ENCODE results near the gene CLIP1. TPM values are rescaled to one million over a fixed set of nuclear protein-coding genes. Genes with fewer than 3 reads are reported as not detected.
"Not testable (repeated sequence)": the region's sequence is repeated elsewhere in the genome, so short reads cannot be mapped to it uniquely, and the experiment has no call there.

Gene CLIP1
- 11.2 and 15.3 TPM in 2 replicates for total RNA-seq (2014; rRNA removed; shearing (Covaris generic))
- total RNA-seq (2022) = 25.6 and 26.2 TPM in 2 replicates
- Bru-seq, nascent RNA = percentile 57 among the genes with signal in this experiment
- BruChase-seq, experiment 1, labeled RNA remaining after a 6-hour chase = percentile 56 among the genes with signal in this experiment
- percentile 57 among the genes with signal in this experiment for BruChase-seq, experiment 2, labeled RNA remaining after a 2-hour chase
- long read RNA-seq, full-length matches to known transcripts = 12 of 30 reads
- long read RNA-seq, partial matches to known transcripts = 4 of 30 reads
- long read RNA-seq, other reads (novel, unspliced or antisense) = 14 of 30 reads

DNA sequence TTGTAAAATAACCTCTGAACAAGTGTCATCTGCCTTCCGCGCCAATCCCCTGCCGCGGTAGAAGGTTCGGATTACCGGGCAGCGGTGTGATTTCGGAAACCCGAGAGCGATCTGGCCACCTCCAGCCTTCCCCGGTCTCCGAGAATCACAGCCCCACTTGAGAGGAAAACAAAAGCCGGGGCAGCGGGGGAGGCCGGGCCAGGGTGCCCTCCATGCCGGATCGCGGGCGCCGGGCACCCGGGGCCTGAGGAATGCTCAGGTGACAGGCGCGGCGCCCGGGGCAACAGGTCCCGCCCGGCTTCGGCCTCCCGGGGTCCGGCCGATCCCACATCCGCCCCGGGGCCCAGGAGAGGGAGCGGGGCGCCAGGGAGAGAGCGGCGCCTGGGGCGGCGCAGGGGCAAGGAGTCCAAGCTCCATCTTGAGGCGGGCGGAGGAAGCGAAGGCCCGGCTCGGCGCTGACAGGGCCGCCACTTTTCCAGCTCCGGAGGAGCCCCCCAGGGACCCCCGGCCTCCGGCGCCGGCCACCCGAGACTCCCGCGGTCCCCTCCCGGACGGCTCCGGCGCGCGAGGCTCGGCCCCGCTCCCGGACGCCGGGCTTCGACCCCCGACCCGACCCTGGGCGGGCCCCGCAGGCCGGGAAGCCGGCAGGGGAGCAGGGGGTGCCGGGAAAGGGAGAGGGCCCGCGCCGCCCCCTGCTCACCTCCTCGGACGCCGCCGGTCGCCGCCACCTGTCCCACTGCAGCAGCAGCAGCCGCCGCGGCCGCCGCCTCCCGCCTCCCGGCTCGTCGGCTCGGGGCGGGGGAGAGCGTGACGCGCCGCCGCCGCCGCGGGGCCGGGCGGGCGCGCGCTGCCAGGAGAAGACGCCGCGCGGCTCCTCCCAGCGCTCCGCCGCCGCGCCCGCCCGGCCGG is at the start of gene CLIP1:
TSS of gene CLIP1 (minus strand) at position 849 of the 909 bp plus-strand sequence. CDS start 42,217 bp downstream, outside the sequence.
- DNase-seq (ENCODE audit: low spot score) = peak; percentile 75
- H3K9me2 ChIP-seq (ENCODE audit: insufficient read depth, low read length) = no peaks in the 10 kb centered on the region
- peak within 1 kb of the TSS; percentile 83 for H2AFZ ChIP-seq (ENCODE audit: low read length)
- H3K4me1 ChIP-seq (ENCODE audit: insufficient read depth, low read length, poor library complexity, severe bottlenecking) = peaks cover 27% of the 10 kb centered on the region
- no peaks in the 10 kb centered on the region for H3K36me3 ChIP-seq (ENCODE audit: insufficient read depth, low read length)
- intact Hi-C loops (cut with micrococcal nuclease; ENCODE audit: unreplicated experiment) = no loop called here
- no TSS peak for BruUV-seq (replicated peaks)
- ChIA-PET POLR2A (interaction anchor here (0.6 to 1.2 kb wide), 3 partner anchors 9 to 41 kb away, joined by 3 to 5 read pairs (median 3); no protein-coding TSS in a partner anchor), CTCF (ENCODE audit: unreplicated experiment) (no interaction called here)
- TF ChIP-seq, protein P1, sequence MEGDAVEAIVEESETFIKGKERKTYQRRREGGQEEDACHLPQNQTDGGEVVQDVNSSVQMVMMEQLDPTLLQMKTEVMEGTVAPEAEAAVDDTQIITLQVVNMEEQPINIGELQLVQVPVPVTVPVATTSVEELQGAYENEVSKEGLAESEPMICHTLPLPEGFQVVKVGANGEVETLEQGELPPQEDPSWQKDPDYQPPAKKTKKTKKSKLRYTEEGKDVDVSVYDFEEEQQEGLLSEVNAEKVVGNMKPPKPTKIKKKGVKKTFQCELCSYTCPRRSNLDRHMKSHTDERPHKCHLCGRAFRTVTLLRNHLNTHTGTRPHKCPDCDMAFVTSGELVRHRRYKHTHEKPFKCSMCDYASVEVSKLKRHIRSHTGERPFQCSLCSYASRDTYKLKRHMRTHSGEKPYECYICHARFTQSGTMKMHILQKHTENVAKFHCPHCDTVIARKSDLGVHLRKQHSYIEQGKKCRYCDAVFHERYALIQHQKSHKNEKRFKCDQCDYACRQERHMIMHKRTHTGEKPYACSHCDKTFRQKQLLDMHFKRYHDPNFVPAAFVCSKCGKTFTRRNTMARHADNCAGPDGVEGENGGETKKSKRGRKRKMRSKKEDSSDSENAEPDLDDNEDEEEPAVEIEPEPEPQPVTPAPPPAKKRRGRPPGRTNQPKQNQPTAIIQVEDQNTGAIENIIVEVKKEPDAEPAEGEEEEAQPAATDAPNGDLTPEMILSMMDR (conservative IDR thresholded peaks at IDR 0.05; ENCODE audit: low read length) = peak; percentile 64
- TF ChIP-seq EZH2phosphoT487 (IDR thresholded peaks at IDR 0.05; ENCODE audit: borderline replicate concordance, low read depth, low read length) = no peak
- no peaks in the 10 kb centered on the region for H4K20me1 ChIP-seq (ENCODE audit: insufficient read depth, low read length)
- peak within 1 kb of the TSS; percentile 85 for H3K4me2 ChIP-seq (ENCODE audit: low read length)
- H3K9me3 ChIP-seq (ENCODE audit: low read length) = no peaks in the 10 kb centered on the region
- H3K4me3 ChIP-seq (ENCODE audit: low read depth, low read length, poor library complexity, severe bottlenecking) = peak within 1 kb of the TSS; percentile 85
- peaks cover 16% of the 10 kb centered on the region; the same call in 1 of the 2 replicates for H3K79me2 ChIP-seq (ENCODE audit: insufficient read depth, low read depth, low read length)
- peak within 1 kb of the TSS; percentile 36 for H3K27ac ChIP-seq (ENCODE audit: low read depth, low read length, poor library complexity, severe bottlenecking)

DNA sequence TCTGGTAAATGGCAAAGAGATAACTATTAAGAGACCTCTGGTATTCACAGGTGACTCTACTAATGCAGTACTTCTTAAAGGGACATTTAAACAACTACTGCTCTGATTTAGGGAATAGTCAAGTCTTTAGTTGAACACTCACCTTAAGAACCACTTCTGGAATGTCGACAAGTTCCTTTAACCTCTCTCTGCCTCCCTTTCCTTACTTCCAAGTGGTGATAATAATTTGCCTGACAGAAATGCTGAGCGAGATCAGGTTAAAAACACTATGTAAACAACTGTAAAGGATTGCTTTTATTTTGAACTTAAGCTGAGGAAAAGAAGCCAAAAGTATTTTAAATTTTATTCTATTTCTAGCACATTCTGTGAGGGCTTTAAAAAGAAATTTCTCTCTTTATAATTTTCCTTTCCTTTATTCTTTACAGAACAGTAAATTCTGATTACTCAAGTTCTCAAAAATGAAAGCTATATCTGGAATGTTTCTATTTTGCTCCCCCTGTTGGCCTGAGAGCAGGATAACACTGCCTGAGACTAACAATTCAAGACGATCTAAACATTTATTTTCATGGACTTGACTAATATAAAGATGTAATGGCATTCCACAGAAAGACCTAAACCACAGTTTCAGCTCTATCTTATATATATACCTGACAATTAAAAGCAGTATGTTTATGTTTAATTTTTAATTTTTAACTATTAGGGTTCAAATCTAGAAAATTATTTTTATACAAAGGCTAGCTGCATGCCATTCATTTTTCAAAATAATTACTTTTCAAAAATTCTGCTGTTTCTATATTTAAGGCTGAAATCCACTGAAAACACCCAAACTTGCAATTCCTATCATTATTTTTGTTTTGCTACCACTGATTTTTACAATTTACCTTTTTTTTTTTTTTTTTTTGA is 49.1 kb upstream of the CLIP1 start:
- no peaks in the 10 kb centered on the region for H3K9me3 ChIP-seq (ENCODE audit: low read length)
- no peak overlapping the region for H3K27ac ChIP-seq (ENCODE audit: low read depth, low read length, poor library complexity, severe bottlenecking)
- intact Hi-C loops (cut with micrococcal nuclease; ENCODE audit: unreplicated experiment) = loop anchor here (1.0 to 5.0 kb wide), 2 partner anchors 72 to 134 kb away; no protein-coding TSS in a partner anchor
- H3K4me2 ChIP-seq (ENCODE audit: low read length) = no peak overlapping the region
- H2AFZ ChIP-seq (ENCODE audit: low read length) = no peak overlapping the region
- DNase-seq (ENCODE audit: low spot score) = peak; percentile 68
- TF ChIP-seq EZH2phosphoT487 (IDR thresholded peaks at IDR 0.05; ENCODE audit: borderline replicate concordance, low read depth, low read length) = no peak
- TF ChIP-seq, protein P1 (conservative IDR thresholded peaks at IDR 0.05; ENCODE audit: low read length) = peak; percentile 97
- H3K9me2 ChIP-seq (ENCODE audit: insufficient read depth, low read length) = no peaks in the 10 kb centered on the region
- H3K4me3 ChIP-seq (ENCODE audit: low read depth, low read length, poor library complexity, severe bottlenecking) = no peak overlapping the region
- ChIA-PET CTCF (ENCODE audit: unreplicated experiment) (interaction anchor here (1.8 kb wide), 1 partner anchor 72 kb away, joined by 9 read pairs; no protein-coding TSS in a partner anchor), POLR2A (interaction anchor here (0.5 to 1.4 kb wide), 6 partner anchors 9 to 155 kb away, joined by 3 to 6 read pairs (median 5); no protein-coding TSS in a partner anchor)
- H3K79me2 ChIP-seq (ENCODE audit: insufficient read depth, low read depth, low read length) = peaks cover 5% of the 10 kb centered on the region; the same call in 1 of the 2 replicates
- BruUV-seq (replicated peaks) = no TSS peak
- H4K20me1 ChIP-seq (ENCODE audit: insufficient read depth, low read length) = no peaks in the 10 kb centered on the region; the same call in 1 of the 2 replicates
- peaks cover 61% of the 10 kb centered on the region for H3K36me3 ChIP-seq (ENCODE audit: insufficient read depth, low read length)
- H3K4me1 ChIP-seq (ENCODE audit: insufficient read depth, low read length, poor library complexity, severe bottlenecking) = no peaks in the 10 kb centered on the region

DNA sequence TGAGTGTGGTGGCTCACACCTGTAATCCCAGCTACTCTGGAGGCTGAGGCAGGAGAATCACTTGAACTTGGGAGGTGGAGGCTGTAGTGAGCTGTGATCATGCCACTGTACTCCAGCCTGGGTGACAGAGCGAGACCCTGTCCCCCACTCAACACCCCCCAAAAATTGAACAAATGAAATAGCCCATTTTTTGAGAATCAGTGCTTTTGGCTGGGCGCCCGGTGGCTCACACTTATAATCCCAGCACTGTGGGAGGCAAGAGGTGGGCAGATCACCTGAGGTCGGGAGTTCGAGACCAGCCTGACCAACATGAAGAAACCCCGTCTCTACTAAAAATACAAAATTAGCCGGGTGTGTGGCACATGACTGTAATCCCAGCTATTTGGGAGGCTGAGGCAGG is 48.1 kb upstream of the CLIP1 start:
- peaks cover 51% of the 10 kb centered on the region for H3K36me3 ChIP-seq (ENCODE audit: insufficient read depth, low read length)
- H3K9me3 ChIP-seq (ENCODE audit: low read length); H3K4me2 ChIP-seq (ENCODE audit: low read length); BruUV-seq (replicated peaks); H2AFZ ChIP-seq (ENCODE audit: low read length); H3K4me3 ChIP-seq (ENCODE audit: low read depth, low read length, poor library complexity, severe bottlenecking); H3K9me2 ChIP-seq (ENCODE audit: insufficient read depth, low read length); H3K27ac ChIP-seq (ENCODE audit: low read depth, low read length, poor library complexity, severe bottlenecking); H3K79me2 ChIP-seq (ENCODE audit: insufficient read depth, low read depth, low read length); DNase-seq (ENCODE audit: low spot score); H3K4me1 ChIP-seq (ENCODE audit: insufficient read depth, low read length, poor library complexity, severe bottlenecking); H4K20me1 ChIP-seq (ENCODE audit: insufficient read depth, low read length): not testable (repeated sequence)
- intact Hi-C loops (cut with micrococcal nuclease; ENCODE audit: unreplicated experiment) = loop anchor here (5.0 kb wide), 1 partner anchor 133 kb away; no protein-coding TSS in a partner anchor
- POLR2A ChIA-PET = interaction anchor here (1.3 kb wide), 1 partner anchor 25 kb away, joined by 5 read pairs; no protein-coding TSS in a partner anchor
- CTCF ChIA-PET (ENCODE audit: unreplicated experiment) = interaction anchor here (1.8 kb wide), 1 partner anchor 71 kb away, joined by 9 read pairs; no protein-coding TSS in a partner anchor

DNA sequence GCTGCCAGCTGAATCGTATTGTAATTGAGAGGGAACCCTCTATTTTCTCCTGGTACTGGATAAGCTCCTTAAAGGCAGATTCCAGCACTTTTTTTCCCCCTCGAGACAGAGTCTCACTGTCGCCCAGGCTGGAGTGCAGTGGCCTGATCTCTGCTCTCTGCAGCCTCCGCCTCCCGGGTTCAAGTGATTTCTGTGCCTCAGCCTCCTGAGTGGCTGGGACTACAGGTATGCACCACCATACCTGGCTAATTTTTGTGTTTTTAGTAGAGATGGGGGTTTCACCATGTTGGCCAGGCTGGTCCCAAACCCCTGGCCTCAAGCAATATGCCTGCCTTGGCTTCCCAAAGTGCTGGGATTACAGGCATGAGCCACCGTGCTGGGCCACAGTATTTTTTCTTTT is 47.4 kb upstream of the CLIP1 start:
- H2AFZ ChIP-seq (ENCODE audit: low read length); H3K4me3 ChIP-seq (ENCODE audit: low read depth, low read length, poor library complexity, severe bottlenecking); BruUV-seq (replicated peaks); H3K9me3 ChIP-seq (ENCODE audit: low read length); H3K4me1 ChIP-seq (ENCODE audit: insufficient read depth, low read length, poor library complexity, severe bottlenecking); H4K20me1 ChIP-seq (ENCODE audit: insufficient read depth, low read length); H3K79me2 ChIP-seq (ENCODE audit: insufficient read depth, low read depth, low read length); H3K9me2 ChIP-seq (ENCODE audit: insufficient read depth, low read length); CTCF ChIA-PET (ENCODE audit: unreplicated experiment); DNase-seq (ENCODE audit: low spot score); H3K27ac ChIP-seq (ENCODE audit: low read depth, low read length, poor library complexity, severe bottlenecking); H3K4me2 ChIP-seq (ENCODE audit: low read length): not testable (repeated sequence)
- POLR2A ChIA-PET = interaction anchor here (1.3 kb wide), 1 partner anchor 26 kb away, joined by 5 read pairs; no protein-coding TSS in a partner anchor
- intact Hi-C loops (cut with micrococcal nuclease; ENCODE audit: unreplicated experiment) = loop anchor here (5.0 kb wide), 1 partner anchor 133 kb away; no protein-coding TSS in a partner anchor
- peaks cover 44% of the 10 kb centered on the region for H3K36me3 ChIP-seq (ENCODE audit: insufficient read depth, low read length)
